ENCODE measurements around the gene BTLA.

GRCh38 chr3:112492124-112492523 lies 7.1 kb downstream of the BTLA start:
- TF ChIP-seq CTCF (conservative IDR thresholded peaks at IDR 0.05; ENCODE audit: low read length): no peak
- TF ChIP-seq EZH2phosphoT487 (IDR thresholded peaks at IDR 0.05; ENCODE audit: borderline replicate concordance, low read depth, low read length): no peak
